Activated CD8-positive, alpha-beta T cell treated with anti-CD3 and anti-CD28 coated beads for 36 hours (primary cell): ENCODE results near the gene SMARCA2. TPM values are rescaled to one million over a fixed set of nuclear protein-coding genes. Genes with fewer than 3 reads are reported as not detected.
A peak's percentile ranks its signal among the peaks of the same experiment; 100 is the strongest.

Experiments used
- ATAC-seq: fragments of 200-7000 bp; cut with Tn5 transposase; one replicate; pipeline ENCODE4 v1.10.0; 2021; ENCODE audit warnings: mild to moderate bottlenecking, moderate library complexity
- CTCF ChIA-PET: fragments of 350-600 bp; sonication (Branson Sonifier 250); formaldehyde crosslinking; loops from one replicate; lab custom pipeline; 2021; ENCODE audit warnings: antibody characterized with exemption; lab: Charles Lee
- POLR2A ChIA-PET: fragments of 350-600 bp; sonication (Branson Sonifier 250); formaldehyde crosslinking; loops from one replicate; lab custom pipeline; 2021; ENCODE audit warnings: antibody characterized with exemption; lab: Charles Lee
- DNase-seq: peaks from one replicate; pipeline ENCODE4 v3.0.0-alpha.2; 2020
- H3K27ac Mint-ChIP-seq: one replicate; pipeline ENCODE4 v1.8.0; 2021; ENCODE audit warnings: mild to moderate bottlenecking, mixed read lengths
- H3K27me3 Mint-ChIP-seq: one replicate; pipeline ENCODE4 v1.8.0; 2021; ENCODE audit warnings: mixed read lengths
- H3K36me3 Mint-ChIP-seq: one replicate; pipeline ENCODE4 v1.8.0; 2021; ENCODE audit warnings: low read depth, mixed read lengths
- H3K4me1 Mint-ChIP-seq: one replicate; pipeline ENCODE4 v1.8.0; 2021; ENCODE audit warnings: low read depth, mixed read lengths
- H3K4me3 Mint-ChIP-seq: one replicate; pipeline ENCODE4 v1.8.0; 2021; ENCODE audit warnings: mild to moderate bottlenecking, moderate library complexity, mixed read lengths
- H3K9me3 Mint-ChIP-seq: one replicate; pipeline ENCODE4 v1.8.0; 2021; ENCODE audit warnings: mixed read lengths
- intact Hi-C: fragments of 100-400 bp; cut with micrococcal nuclease; formaldehyde crosslinking; loops from one replicate; pipeline ENCODE4 v1.10.0; 2022
- total RNA-seq, 2 experiments: library from RNA; stranded (reverse); gene quantifications; one replicate each; pipeline ENCODE4 v1.2.3, GENCODE V29; 2021
- TF ChIP-seq, protein P1 (sequence below): fragments of 200-600 bp; IDR thresholded peaks from one replicate; pipeline ENCODE4 v1.8.0; 2022; ENCODE audit warnings: antibody characterized with exemption, mild to moderate bottlenecking

SMARCA2 gene
- total RNA-seq, 2 experiments from 2014 or later, result 94.7 to 99.4 TPM

DNA sequence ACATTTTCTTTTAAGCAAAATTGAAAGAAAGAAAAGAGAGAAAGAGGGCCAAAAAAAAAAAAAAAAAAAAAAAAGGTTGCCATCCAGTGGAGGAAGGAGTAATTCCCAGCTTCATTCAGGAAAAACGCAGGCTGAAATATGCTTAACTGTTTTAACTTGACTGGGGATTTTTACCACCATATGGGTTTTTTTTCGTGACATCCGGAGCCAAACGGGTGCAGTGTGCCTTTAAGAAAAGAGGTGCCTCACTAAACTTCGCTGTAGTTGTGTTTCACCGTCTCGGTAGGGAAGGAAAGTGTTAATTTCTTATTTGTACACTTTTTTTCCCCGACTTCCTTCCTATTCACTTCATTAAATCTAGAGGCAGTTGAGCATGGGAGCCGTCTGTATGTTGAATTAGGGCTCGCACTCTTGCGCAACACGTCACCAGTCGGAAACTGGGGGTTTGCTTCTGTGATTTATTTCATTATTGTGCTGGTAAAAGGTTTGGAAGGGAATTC, 143.0 kb downstream of the SMARCA2 start:
- peak; percentile 71 for ATAC-seq
- CTCF ChIA-PET, result interaction anchor here (1.2 to 1.9 kb wide), 3 partner anchors 21 to 26 kb away, joined by 3 to 8 read pairs (median 8); no protein-coding TSS in a partner anchor
- DNase-seq, result peak; percentile 59

GRCh38 chr9:2158766-2159430, 143.8 kb downstream of the SMARCA2 start:
- ChIA-PET CTCF (interaction anchor here (2.9 to 3.3 kb wide), 2 partner anchors 22 to 26 kb away, joined by 11 to 13 read pairs; no protein-coding TSS in a partner anchor), POLR2A (interaction anchor here (1.6 to 2.0 kb wide), 2 partner anchors 12 to 141 kb away, joined by 7 read pairs; no protein-coding TSS in a partner anchor)
- ATAC-seq (no peak), DNase-seq (no peak)
- Mint-ChIP-seq H3K4me1 (peaks cover 48% of the 10 kb centered on the region), H3K4me3 (peak overlapping the region; percentile 81), H3K27ac (peak overlapping the region; percentile 97), H3K27me3 (no peaks in the 10 kb centered on the region), H3K9me3 (no peaks in the 10 kb centered on the region), H3K36me3 (peaks cover 17% of the 10 kb centered on the region)
- intact Hi-C loops, result no loop called here
- TF ChIP-seq, protein P1, sequence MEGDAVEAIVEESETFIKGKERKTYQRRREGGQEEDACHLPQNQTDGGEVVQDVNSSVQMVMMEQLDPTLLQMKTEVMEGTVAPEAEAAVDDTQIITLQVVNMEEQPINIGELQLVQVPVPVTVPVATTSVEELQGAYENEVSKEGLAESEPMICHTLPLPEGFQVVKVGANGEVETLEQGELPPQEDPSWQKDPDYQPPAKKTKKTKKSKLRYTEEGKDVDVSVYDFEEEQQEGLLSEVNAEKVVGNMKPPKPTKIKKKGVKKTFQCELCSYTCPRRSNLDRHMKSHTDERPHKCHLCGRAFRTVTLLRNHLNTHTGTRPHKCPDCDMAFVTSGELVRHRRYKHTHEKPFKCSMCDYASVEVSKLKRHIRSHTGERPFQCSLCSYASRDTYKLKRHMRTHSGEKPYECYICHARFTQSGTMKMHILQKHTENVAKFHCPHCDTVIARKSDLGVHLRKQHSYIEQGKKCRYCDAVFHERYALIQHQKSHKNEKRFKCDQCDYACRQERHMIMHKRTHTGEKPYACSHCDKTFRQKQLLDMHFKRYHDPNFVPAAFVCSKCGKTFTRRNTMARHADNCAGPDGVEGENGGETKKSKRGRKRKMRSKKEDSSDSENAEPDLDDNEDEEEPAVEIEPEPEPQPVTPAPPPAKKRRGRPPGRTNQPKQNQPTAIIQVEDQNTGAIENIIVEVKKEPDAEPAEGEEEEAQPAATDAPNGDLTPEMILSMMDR, result no peak

More for the DNA sequence above, 143.0 kb downstream of the SMARCA2 start:
- H3K27me3 Mint-ChIP-seq, result no peaks in the 10 kb centered on the region
- TF ChIP-seq, protein P1, result no peak
- H3K4me1 Mint-ChIP-seq, result peaks cover 52% of the 10 kb centered on the region
- POLR2A ChIA-PET, result interaction anchor here (0.7 to 1.6 kb wide), 3 partner anchors 20 to 145 kb away, joined by 3 to 7 read pairs (median 3); no protein-coding TSS in a partner anchor
- peak overlapping the region; percentile 81 for H3K4me3 Mint-ChIP-seq
- intact Hi-C loops, result no loop called here
- peaks cover 15% of the 10 kb centered on the region for H3K36me3 Mint-ChIP-seq
- peak overlapping the region; percentile 97 for H3K27ac Mint-ChIP-seq
- no peaks in the 10 kb centered on the region for H3K9me3 Mint-ChIP-seq

DNA sequence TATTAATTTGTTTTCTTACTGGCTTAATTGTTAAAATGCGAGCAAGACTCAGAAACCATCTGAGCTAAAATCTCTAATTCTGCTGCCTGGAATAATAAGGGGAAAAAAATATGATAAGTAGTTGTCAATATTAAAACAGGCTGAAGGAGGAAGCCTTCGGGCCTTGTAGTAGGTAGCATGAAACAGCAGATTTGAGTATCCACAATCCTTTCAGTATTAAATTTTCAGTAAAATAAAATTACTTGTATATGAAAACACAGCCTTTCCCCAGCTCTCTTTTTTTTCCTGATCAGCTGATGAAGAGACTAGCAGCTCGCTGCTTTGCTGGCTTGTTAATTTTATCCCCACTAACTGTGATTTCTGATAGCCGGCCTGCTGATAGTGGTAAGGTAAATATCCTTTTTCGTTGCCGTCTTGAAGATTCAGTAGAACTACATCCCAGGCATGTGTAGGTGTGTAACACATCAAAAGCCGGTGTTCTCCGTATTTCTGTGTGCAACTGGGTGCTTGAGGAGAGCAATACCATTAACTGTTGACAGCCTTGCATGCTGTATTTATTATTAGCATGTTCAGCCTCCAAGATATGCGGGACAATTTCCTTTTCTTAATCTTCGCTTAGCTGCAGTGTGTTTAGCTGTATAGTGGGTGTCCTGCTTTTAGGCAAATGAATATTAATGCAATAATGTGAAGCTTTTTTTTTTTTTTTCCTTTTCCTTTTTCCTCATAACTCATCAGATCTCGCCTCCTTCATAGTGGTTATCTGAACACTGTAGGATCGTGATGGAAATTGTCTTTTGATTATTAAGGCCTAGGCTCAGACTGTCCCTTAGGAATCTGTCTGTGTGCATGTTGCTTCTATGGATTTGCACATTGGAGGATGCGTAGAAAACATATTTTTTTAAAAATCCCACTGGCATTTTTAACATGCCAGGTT, 144.6 kb downstream of the SMARCA2 start:
- Mint-ChIP-seq H3K9me3 (no peaks in the 10 kb centered on the region), H3K4me1 (peaks cover 49% of the 10 kb centered on the region), H3K4me3 (peak overlapping the region; percentile 81), H3K27ac (peak overlapping the region; percentile 67), H3K27me3 (no peaks in the 10 kb centered on the region), H3K36me3 (peaks cover 17% of the 10 kb centered on the region)
- DNase-seq (no peak), ATAC-seq (no peak)
- intact Hi-C loops, result no loop called here
- TF ChIP-seq, protein P1, result no peak
- ChIA-PET CTCF (interaction anchor here (2.9 to 3.3 kb wide), 2 partner anchors 21 to 27 kb away, joined by 11 to 13 read pairs; no protein-coding TSS in a partner anchor), POLR2A (interaction anchor here (1.6 to 2.0 kb wide), 2 partner anchors 11 to 142 kb away, joined by 7 read pairs; no protein-coding TSS in a partner anchor)

DNA sequence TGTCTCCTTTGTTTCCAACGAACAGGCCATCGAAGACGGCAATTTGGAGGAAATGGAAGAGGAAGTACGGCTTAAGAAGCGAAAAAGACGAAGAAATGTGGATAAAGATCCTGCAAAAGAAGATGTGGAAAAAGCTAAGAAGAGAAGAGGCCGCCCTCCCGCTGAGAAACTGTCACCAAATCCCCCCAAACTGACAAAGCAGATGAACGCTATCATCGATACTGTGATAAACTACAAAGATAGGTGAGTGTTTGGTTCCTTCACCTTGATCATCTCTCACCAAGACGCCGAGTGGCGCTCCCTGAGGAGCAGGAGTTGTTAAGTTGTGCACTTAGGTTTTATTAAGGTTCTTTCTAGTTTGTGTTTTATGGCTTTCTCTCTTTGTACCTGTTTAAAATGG, 146.5 kb downstream of the SMARCA2 start:
- H3K27ac Mint-ChIP-seq, result no peak overlapping the region
- DNase-seq, result no peak
- no peaks in the 10 kb centered on the region for H3K9me3 Mint-ChIP-seq
- ChIA-PET POLR2A (no interaction called here), CTCF (interaction anchor here (2.9 to 3.3 kb wide), 2 partner anchors 19 to 29 kb away, joined by 11 to 13 read pairs; no protein-coding TSS in a partner anchor)
- TF ChIP-seq, protein P1, result no peak
- H3K36me3 Mint-ChIP-seq, result peaks cover 21% of the 10 kb centered on the region
- intact Hi-C loops, result no loop called here
- no peak overlapping the region for H3K4me3 Mint-ChIP-seq
- peaks cover 47% of the 10 kb centered on the region for H3K4me1 Mint-ChIP-seq
- no peak for ATAC-seq
- H3K27me3 Mint-ChIP-seq, result no peaks in the 10 kb centered on the region
